KOPT-K1 (cell line): ENCODE results near the gene CCDC136.

Experiments used
- H3K27ac ChIP-seq: fragments of 200-600 bp; sonication (generic); 2 replicates; pipeline ENCODE4 v1.5.1; 2016; ENCODE audit warnings: antibody characterized with exemption, mild to moderate bottlenecking, low read depth, low read length; ENCODE audit not compliant: poor library complexity, severe bottlenecking
- H3K36me3 ChIP-seq: fragments of 200-600 bp; sonication (generic); 2 replicates; pipeline ENCODE4 v1.5.1; 2017; ENCODE audit warnings: antibody characterized with exemption, mild to moderate bottlenecking, low read length, moderate library complexity; ENCODE audit not compliant: insufficient read depth
- H3K9me3 ChIP-seq: fragments of 200-600 bp; sonication (generic); 2 replicates; pipeline ENCODE4 v1.5.1; 2017; ENCODE audit warnings: antibody characterized with exemption, low read length, mild to moderate bottlenecking; ENCODE audit not compliant: insufficient read depth, poor library complexity, severe bottlenecking

The CCDC136 gene

DNA sequence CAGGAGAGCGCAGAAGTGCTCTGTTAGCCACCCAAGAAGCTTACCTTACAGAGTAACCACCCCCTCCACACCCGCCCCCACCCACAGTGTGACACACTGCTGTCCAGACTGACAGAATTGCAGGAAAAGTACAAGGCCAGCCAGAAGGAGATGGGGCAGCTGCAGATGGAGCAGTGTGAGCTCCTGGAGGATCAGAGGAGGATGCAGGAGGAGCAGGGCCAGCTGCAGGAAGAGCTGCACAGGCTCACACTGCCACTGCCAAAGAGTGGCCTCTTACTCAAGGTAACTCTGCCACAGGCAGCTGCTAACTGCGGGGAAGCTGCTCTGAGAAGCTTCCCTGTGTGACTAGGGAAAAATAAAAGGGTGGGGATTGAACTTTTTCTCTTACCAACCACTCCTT lies 17.6 kb downstream of the CCDC136 start:
- peaks cover 73% of the 10 kb centered on the region for H3K36me3 ChIP-seq
- H3K9me3 ChIP-seq: no peaks in the 10 kb centered on the region
- no peak overlapping the region for H3K27ac ChIP-seq

DNA sequence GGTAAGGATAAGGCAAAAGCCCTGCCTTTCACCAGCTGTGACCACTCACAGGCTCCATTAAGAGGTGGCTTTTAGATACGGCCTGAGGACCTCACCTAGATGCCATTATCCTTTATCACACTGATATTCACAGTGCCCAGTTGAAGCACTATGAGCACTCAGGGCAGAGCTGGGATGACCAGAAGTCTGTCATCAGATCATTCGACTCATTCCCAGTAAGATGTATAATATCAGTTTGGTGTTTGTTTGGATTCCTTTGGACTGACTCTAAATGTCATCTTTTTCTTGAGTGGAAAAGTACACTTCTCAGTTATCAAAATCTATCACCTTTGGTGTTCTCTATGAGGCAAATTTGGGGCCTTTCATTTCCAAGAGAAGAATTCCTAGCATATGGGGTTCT lies 18.7 kb downstream of the CCDC136 start:
- no peak overlapping the region for H3K27ac ChIP-seq
- H3K9me3 ChIP-seq: no peaks in the 10 kb centered on the region
- H3K36me3 ChIP-seq: peaks cover 62% of the 10 kb centered on the region

DNA sequence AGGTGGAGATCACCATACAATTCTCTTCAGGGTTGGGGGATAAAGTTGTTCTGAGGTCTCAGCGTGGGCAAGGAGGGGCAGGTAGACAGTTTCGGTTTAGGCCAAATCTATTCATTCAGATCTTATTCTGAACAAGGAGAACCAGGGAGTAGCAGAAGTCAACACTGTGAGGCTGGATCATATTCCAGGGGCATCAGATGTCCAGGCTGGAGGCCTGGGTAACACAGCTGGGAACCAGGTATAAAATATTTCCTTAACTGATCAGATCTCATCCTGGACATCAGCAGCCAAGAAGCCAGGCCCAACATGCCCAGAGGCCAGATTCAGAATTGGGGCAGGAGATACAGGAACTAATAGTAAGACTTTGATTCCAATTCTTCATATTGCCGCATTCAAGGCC lies 19.2 kb downstream of the CCDC136 start:
- Histone ChIP-seq H3K9me3 (no peaks in the 10 kb centered on the region), H3K36me3 (peaks cover 57% of the 10 kb centered on the region), H3K27ac (no peak overlapping the region)

DNA sequence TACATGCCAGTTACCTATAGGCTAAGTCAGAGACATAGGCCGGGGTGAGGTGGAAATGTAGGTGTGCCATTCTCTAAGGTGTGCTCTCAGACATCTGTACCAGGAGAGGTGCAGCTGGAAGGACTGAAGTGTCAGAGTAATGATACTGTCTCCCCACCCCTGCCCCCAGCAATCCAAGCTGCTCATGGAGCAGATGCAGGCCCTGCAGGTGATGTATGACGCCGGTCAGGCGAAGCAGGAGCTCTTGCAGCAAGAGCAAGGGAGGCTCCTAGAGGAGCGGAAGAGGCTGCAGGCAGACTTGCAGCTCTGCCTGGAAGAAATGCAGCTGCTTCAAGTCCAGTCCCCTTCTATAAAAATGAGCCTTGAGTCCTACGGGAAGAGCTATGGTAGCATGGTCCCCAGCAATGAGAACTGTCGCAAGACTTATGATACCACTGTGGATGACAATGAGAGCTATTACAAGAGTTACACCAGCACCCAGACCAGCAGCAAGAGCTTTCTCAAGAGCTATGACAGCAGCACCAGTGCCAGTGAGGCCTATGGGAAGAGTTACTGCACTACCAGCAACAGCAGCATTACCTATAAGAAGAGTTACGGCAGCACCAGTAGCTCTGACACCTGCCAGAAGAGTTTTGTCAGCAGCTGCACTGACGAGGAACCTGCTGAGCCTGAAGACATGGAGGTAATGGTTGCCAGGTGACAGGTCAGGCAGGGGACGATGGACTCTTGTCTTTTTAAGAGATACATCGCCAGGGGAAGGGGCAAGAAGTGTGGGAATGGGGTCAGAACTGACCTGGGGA lies 20.1 kb downstream of the CCDC136 start:
- Histone ChIP-seq H3K9me3 (no peaks in the 10 kb centered on the region), H3K36me3 (peaks cover 48% of the 10 kb centered on the region)

DNA sequence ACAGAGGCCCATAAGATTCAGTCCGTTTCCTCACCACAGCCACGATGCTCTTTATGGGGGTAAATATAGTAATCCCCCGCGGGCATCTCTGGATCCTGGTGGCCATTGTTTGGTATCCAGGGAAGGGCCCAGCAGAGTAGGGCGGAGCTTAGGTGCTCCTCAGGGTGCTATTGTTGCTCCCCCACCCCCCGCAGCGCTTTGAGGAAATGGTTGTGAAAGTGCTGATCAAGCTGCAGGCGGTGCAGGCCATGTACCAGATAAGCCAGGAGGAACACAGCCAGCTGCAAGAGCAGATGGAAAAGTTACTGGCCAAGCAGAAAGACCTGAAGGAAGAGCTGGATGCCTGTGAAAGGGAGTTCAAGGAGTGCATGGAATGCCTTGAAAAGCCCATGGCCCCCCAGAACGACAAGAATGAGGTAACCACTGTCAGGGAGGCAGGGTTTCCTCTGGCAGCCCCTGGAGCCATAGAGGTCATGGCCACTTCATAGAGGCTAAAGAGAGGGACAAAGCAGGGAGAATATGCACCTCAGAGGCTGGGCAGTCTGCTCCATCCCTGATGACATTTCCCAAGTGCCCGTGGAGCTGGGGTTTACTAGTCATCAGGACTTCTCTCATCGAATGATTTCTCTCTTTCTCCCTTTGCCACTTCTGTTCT lies 20.9 kb downstream of the CCDC136 start:
- peaks cover 41% of the 10 kb centered on the region for H3K36me3 ChIP-seq
- H3K9me3 ChIP-seq: no peaks in the 10 kb centered on the region
- H3K27ac ChIP-seq: no peak overlapping the region

More for the DNA sequence above, 20.1 kb downstream of the CCDC136 start:
- H3K27ac ChIP-seq: no peak overlapping the region

DNA sequence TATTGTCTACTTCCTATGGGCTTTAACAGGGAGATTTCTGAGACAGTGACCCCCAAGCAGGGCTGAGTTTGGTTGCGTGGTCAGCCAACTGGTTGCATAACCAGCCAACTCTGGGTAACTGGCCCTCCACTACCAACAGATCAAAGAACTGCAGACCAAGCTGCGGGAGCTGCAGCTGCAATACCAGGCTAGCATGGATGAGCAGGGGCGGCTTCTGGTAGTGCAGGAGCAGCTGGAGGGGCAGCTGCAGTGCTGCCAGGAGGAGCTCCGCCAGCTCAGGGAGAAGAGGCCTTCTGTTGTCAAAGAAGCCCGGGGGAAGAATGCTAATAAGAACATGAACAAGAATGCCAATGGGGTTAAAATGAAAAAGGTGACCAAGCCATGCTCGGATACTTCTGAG lies 22.7 kb downstream of the CCDC136 start:
- Histone ChIP-seq H3K27ac (no peak overlapping the region), H3K9me3 (no peaks in the 10 kb centered on the region), H3K36me3 (peaks cover 25% of the 10 kb centered on the region)

DNA sequence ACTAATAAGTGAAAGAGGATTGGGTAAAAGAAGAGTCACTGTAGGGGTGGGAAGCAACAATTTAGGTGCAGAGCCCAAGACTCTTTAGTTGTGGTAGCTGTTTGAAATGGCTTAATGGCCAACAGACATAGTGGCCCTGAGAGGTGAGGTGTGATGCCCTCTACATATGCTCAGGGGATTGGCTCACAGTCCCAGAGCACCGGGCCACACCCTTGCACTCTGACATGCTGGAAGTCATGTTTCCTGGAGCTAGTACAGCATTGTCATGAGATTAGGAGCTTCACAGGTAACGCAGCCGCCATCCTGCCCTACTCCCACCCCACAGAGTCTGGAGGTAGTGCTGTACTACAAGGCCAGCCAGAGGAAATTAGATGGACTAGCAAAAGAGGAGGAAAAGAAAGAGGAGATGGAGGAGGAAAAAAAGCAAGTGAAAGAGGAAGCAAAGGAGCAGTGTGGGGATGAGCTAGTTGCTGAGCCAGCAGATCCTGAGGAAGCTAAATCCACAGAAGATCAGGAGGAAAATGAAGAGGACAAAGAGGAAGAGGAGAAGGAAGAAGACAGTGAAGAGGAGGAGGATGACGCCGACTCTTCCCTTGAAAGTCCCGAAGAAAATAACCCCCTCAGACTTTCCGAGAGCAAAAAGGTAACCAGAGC lies 23.6 kb downstream of the CCDC136 start:
- no peaks in the 10 kb centered on the region for H3K9me3 ChIP-seq
- H3K36me3 ChIP-seq: peaks cover 16% of the 10 kb centered on the region; the same call in 1 of the 2 replicates
- no peak overlapping the region for H3K27ac ChIP-seq

DNA sequence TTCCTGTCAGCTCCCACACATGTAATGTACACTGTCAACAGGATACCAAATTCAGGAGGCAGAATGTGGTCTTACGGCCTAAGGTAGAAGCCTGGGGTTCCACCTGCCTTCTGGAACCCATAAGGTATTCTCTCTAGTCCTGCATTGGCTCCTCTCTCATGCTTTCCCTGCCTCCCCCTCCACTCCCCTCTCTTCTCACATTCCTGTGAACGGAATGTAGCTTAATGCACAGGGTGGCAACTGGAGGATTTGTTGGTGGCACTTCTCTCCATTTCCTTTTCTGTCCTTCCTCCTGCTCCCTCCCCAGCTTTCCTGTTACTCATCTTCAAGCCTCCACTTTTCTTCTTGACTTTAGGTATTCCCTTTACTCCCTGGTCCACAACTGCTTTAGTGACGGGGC lies 26.9 kb downstream of the CCDC136 start:
- Histone ChIP-seq H3K27ac (no peak overlapping the region), H3K36me3 (no peaks in the 10 kb centered on the region), H3K9me3 (no peaks in the 10 kb centered on the region)

DNA sequence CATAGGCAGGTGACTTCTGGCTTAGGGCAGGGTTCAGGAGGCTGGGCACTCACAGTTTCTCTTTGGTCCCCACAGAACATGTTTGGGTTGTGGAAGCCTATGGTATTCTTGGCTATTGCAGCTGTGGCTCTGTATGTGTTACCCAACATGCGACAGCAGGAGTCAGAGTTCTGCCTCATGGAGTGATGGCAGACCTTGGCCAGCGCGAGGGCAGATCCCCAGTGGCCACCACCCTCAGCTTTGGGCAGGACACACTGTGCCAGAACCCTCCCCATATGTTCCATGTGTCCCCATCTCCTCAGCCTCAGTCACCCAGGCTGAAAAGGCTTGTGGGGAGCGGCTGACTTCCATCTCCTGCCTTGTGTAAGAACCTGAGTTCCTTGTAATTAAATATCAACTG lies 30.0 kb downstream of the CCDC136 start:
- Histone ChIP-seq H3K36me3 (no peaks in the 10 kb centered on the region), H3K27ac (no peak overlapping the region), H3K9me3 (no peaks in the 10 kb centered on the region)

DNA sequence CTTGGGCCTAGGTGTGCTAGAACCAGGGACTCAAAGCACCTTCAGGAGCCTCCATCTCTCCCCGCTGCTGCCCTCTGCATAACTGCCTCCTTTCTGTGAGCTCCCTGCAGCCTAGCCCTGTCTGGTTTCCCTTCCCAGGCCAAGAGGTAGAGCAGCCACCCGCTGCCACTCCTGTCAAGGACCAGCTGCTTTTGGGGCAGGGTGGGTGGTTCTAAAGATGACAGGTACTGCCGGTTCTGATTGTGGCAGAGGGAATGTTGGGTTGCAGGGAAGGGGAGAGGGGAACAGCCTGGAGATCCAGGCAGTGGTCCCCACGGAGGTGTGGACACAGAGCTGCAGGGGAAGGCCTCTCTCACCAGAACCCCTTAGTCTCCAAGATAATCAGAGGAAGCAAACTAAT lies 34.7 kb downstream of the CCDC136 start:
- Histone ChIP-seq H3K9me3 (no peaks in the 10 kb centered on the region), H3K36me3 (no peaks in the 10 kb centered on the region), H3K27ac (no peak overlapping the region)

DNA sequence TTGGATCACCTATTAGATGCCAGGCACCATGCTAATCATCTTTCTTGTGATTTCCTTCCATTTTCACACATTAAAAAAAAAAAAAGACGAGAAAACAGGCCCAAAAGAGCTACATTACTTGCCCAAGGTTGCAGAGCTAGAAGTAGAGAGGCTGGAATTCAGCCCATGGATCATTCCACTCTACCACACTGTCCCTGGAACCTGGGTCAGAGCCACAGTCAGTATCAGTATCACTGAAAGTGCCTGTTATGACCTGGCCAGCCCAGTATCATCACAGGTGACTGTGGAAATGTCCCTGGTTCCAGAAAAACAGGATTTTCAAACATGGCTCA lies 35.1 kb downstream of the CCDC136 start:
- Histone ChIP-seq H3K27ac (no peak overlapping the region), H3K9me3 (no peaks in the 10 kb centered on the region), H3K36me3 (no peaks in the 10 kb centered on the region)

DNA sequence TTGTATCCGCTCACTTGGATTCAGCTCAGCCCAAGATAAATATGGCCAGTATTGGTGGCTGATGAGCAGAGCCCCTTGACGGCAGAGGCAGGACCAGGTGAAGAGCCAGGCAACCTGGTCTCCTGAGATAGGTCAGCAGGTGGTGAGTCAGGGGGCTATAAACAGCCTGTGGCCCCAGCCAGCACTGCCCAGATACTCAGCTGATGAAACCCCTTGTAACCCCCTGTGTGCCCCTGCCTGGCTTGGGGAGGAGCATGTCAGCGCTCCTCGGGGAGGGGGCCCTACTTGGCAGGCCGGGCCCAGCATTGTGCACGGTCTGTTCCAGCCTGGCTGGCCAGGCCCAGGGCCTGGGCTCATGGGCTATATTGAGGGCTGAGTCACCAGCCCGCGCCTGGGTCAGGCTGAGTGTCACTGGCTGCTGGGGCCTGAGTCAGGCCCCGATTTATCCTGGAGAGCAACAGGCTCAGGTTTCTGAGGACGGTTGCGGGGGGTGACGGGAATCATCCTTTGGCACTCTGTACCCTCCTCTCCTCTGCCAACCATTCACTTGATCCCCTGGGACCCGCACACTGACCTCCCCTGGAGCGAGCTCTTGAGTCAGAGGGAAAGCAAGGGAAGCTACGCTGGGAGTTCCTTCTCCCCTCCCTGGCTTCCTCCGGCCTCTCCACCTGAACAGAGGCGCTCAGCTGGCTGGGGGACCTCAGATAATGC lies 35.6 kb downstream of the CCDC136 start:
- Histone ChIP-seq H3K27ac (no peak overlapping the region), H3K9me3 (no peaks in the 10 kb centered on the region), H3K36me3 (no peaks in the 10 kb centered on the region)

DNA sequence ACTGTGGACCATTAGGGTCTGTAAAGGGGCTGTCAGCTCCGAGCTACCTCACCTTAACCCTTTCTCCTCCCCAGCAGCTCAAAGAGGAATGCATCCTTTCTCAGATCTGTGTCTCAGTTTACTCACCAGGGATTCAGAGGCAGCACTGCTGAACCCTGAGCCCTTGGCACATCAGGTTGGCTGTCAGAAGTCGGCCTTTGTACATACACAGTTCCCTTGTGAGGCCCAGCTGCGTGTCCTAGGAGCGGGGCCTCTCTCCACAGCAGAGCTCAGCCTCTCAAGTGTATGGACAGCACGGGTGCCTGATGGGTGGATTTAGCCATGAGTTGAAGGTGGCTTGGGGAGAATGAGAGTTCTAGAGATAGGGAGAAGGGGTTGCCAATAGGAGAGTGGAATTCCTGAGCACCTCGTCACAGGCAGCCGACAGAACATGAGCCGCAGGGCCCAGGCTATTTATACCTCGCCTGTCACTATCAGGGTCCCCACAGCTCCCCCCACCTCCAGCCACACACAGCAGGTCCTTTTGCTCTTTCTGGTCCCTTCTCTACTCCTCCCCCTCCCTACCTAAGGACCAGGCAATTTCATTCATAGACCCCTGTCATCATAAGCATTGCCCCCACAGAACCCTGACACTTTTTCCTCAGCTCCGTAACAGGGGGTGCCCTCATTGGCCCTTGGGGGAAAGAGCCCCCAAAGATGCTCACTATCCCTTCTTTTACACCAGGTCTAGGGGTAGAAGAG lies 36.4 kb downstream of the CCDC136 start:
- Histone ChIP-seq H3K27ac (no peak overlapping the region), H3K36me3 (no peaks in the 10 kb centered on the region), H3K9me3 (no peaks in the 10 kb centered on the region)

DNA sequence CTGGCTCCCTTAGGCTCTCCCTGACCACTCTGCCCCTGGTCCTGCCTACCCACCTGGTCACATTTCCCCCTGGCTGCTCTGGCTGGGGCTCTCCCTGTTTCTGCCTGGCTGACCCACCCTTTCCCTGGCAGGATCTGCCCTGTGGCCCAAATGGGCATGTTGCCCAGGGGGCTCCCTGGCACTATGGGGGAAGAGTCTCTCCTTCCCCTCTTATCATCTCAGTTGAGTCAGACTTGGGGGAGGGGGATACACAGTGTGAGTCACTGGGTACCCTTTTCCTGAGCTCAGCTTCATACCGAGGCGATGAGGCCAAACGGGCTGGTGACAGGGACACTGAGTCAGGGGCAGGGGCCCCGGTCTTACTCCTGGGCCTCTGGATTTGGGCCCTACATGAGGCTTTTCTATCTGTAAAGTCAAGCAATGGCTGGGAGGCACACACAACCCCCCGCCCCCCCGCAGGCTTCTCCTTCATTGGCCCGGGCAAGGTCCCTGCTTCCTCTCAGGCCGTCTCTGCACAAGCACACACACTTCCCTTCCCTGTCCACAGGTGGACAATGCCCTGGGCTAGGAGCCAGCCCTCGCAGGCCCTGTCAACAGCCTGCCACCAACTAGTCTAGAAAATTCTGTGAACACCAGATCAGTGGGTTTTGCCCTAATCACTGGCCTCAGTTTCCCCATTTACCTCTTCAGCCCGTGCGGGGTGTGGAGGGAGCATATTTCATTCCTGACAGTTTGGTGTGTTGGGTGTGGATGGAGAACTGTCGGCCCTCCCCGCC lies 37.8 kb downstream of the CCDC136 start:
- Histone ChIP-seq H3K9me3 (no peaks in the 10 kb centered on the region), H3K27ac (no peak overlapping the region), H3K36me3 (no peaks in the 10 kb centered on the region)
